ENCODE measurements around the gene NUDT16L1.

NUDT16L1 gene

GRCh38 chr16:4679850-4680636 is 13.3 kb upstream of the NUDT16L1 start:
- H3K4me2 ChIP-seq (ENCODE audit: low read depth, low read length, poor library complexity, severe bottlenecking): no peak overlapping the region
- H3K36me3 ChIP-seq (ENCODE audit: insufficient read depth, low read length): no peaks in the 10 kb centered on the region
- H3K4me3 ChIP-seq (ENCODE audit: low read length, poor library complexity, severe bottlenecking): no peak overlapping the region
- no peak for TF ChIP-seq EZH2phosphoT487 (IDR thresholded peaks at IDR 0.05; ENCODE audit: borderline replicate concordance)
- no peak for TF ChIP-seq CTCF (conservative IDR thresholded peaks at IDR 0.05; ENCODE audit: low read length)
- H4K20me1 ChIP-seq (ENCODE audit: insufficient read depth, low read length, poor library complexity, severe bottlenecking): no peaks in the 10 kb centered on the region
- no peaks in the 10 kb centered on the region for H3K9me3 ChIP-seq (ENCODE audit: insufficient read depth, low read depth, low read length)
- no peaks in the 10 kb centered on the region for H3F3A ChIP-seq (ENCODE audit: low read depth)
- no peak overlapping the region for H2AFZ ChIP-seq (ENCODE audit: low read length)
- no peak overlapping the region for H3K9ac ChIP-seq (ENCODE audit: low read depth, low read length, poor library complexity, severe bottlenecking)
- H3K79me2 ChIP-seq (ENCODE audit: insufficient read depth, low read length): no peaks in the 10 kb centered on the region
- no peaks in the 10 kb centered on the region for H3K9me2 ChIP-seq (replicated peaks; ENCODE audit: low read depth, low read length)
- H3K4me1 ChIP-seq (ENCODE audit: insufficient read depth, low read length, poor library complexity, severe bottlenecking): peaks cover 13% of the 10 kb centered on the region
- H3K27me3 ChIP-seq (ENCODE audit: insufficient read depth, low read length, poor library complexity, severe bottlenecking): no peaks in the 10 kb centered on the region

GRCh38 chr16:4680673-4681470 is 12.5 kb upstream of the NUDT16L1 start:
- H3K4me1 ChIP-seq (ENCODE audit: insufficient read depth, low read length, poor library complexity, severe bottlenecking): peaks cover 8% of the 10 kb centered on the region
- no peak overlapping the region for H3K4me3 ChIP-seq (ENCODE audit: low read length, poor library complexity, severe bottlenecking)
- no peaks in the 10 kb centered on the region for H3K36me3 ChIP-seq (ENCODE audit: insufficient read depth, low read length)
- no peak overlapping the region for H2AFZ ChIP-seq (ENCODE audit: low read length)
- no peaks in the 10 kb centered on the region for H3K9me2 ChIP-seq (replicated peaks; ENCODE audit: low read depth, low read length)
- H3K9me3 ChIP-seq (ENCODE audit: insufficient read depth, low read depth, low read length): no peaks in the 10 kb centered on the region
- no peak for TF ChIP-seq CTCF (conservative IDR thresholded peaks at IDR 0.05; ENCODE audit: low read length)
- no peak for TF ChIP-seq EZH2phosphoT487 (IDR thresholded peaks at IDR 0.05; ENCODE audit: borderline replicate concordance)
- no peaks in the 10 kb centered on the region for H4K20me1 ChIP-seq (ENCODE audit: insufficient read depth, low read length, poor library complexity, severe bottlenecking)
- no peak overlapping the region for H3K9ac ChIP-seq (ENCODE audit: low read depth, low read length, poor library complexity, severe bottlenecking)
- H3K27me3 ChIP-seq (ENCODE audit: insufficient read depth, low read length, poor library complexity, severe bottlenecking): no peaks in the 10 kb centered on the region
- H3K4me2 ChIP-seq (ENCODE audit: low read depth, low read length, poor library complexity, severe bottlenecking): no peak overlapping the region
- no peaks in the 10 kb centered on the region for H3F3A ChIP-seq (ENCODE audit: low read depth)
- H3K79me2 ChIP-seq (ENCODE audit: insufficient read depth, low read length): no peaks in the 10 kb centered on the region

GRCh38 chr16:4681471-4682083 is 11.8 kb upstream of the NUDT16L1 start:
- Histone ChIP-seq H3K9me3 (ENCODE audit: insufficient read depth, low read depth, low read length) (no peaks in the 10 kb centered on the region), H3K36me3 (ENCODE audit: insufficient read depth, low read length) (no peaks in the 10 kb centered on the region), H3K4me1 (ENCODE audit: insufficient read depth, low read length, poor library complexity, severe bottlenecking) (peaks cover 3% of the 10 kb centered on the region), H3K4me2 (ENCODE audit: low read depth, low read length, poor library complexity, severe bottlenecking) (no peak overlapping the region), H3K9me2 (replicated peaks; ENCODE audit: low read depth, low read length) (no peaks in the 10 kb centered on the region), H3K27me3 (ENCODE audit: insufficient read depth, low read length, poor library complexity, severe bottlenecking) (no peaks in the 10 kb centered on the region), H3K4me3 (ENCODE audit: low read length, poor library complexity, severe bottlenecking) (no peak overlapping the region), H3K79me2 (ENCODE audit: insufficient read depth, low read length) (no peaks in the 10 kb centered on the region), H3K9ac (ENCODE audit: low read depth, low read length, poor library complexity, severe bottlenecking) (no peak overlapping the region), H2AFZ (ENCODE audit: low read length) (no peak overlapping the region), H4K20me1 (ENCODE audit: insufficient read depth, low read length, poor library complexity, severe bottlenecking) (no peaks in the 10 kb centered on the region), H3F3A (ENCODE audit: low read depth) (no peaks in the 10 kb centered on the region)
- TF ChIP-seq EZH2phosphoT487 (IDR thresholded peaks at IDR 0.05; ENCODE audit: borderline replicate concordance) (no peak), CTCF (conservative IDR thresholded peaks at IDR 0.05; ENCODE audit: low read length) (no peak)
